HepG2 (cell line): Measurements from ENCODE around the gene MAMLD1. TPM values are rescaled to one million over a fixed set of nuclear protein-coding genes. Genes with fewer than 3 reads are reported as not detected.

Experiments
- ATAC-seq: fragments of 200-7000 bp; cut with Tn5 transposase; 3 replicates; pipeline ENCODE4 v1.9.1; 2020; ENCODE audit warnings: mild to moderate bottlenecking, moderate library complexity
- BruUV-seq: library from RNA; stranded (reverse); fragments of 400-500 nt; replicated peaks from 2 replicates; lab custom pipeline; 2021; lab: Mats Ljungman, UMichigan
- CTCF ChIA-PET: fragments of 300-600 bp; formaldehyde crosslinking; extraction: SDS; loops from one replicate; lab custom pipeline; 2021; ENCODE audit warnings: low total read pairs, inconsistent platforms, low intra/inter-chr PET ratio; lab: Yijun Ruan, JAX
- POLR2A ChIA-PET: fragments of 350-600 bp; sonication (Branson Sonifier 250); formaldehyde crosslinking; loops from one replicate; lab custom pipeline; 2020; ENCODE audit warnings: antibody characterized with exemption, inconsistent platforms; lab: Yijun Ruan, JAX
- DNase-seq: peaks from one replicate; pipeline ENCODE4 v3.0.0-alpha.2; 2015; ENCODE audit warnings: low spot score
- FAIRE-seq: peaks from 3 replicates; lab custom pipeline; 2011; peaks lifted over from hg19 to GRCh38; lab: Jason Lieb, UNC
- H2AFZ ChIP-seq: one replicate; pipeline ENCODE4 v1.6.1; 2011; ENCODE audit warnings: low read length, inconsistent platforms
- H3K27ac ChIP-seq: fragments of 300-600 bp; 3 replicates; pipeline ENCODE4 v1.8.0; 2011; ENCODE audit warnings: mixed run types, mild to moderate bottlenecking, mixed read lengths, low read length, inconsistent platforms; ENCODE audit not compliant: insufficient read depth; ENCODE audit errors: extremely low read length
- H3K27me3 ChIP-seq, 2 experiments: fragments of 200-600 bp in 1 of 2; 2 replicates in 1 of 2; 3 replicates in 1 of 2; pipeline versions ENCODE4 v1.6.0 to v1.8.0; 2011; ENCODE audit warnings: low read length in 2 of 2, mild to moderate bottlenecking in 2 of 2, moderate library complexity in 2 of 2, inconsistent platforms in 1 of 2; ENCODE audit not compliant: insufficient read depth in 2 of 2, control insufficient read depth in 1 of 2
- H3K36me3 ChIP-seq, 2 experiments: fragments of 200-600 bp in 1 of 2; replicated peaks in 1 of 2; 2 replicates in 1 of 2; 3 replicates in 1 of 2; pipeline versions ENCODE4 v1.5.1 to v1.8.0; 2011; ENCODE audit warnings: low read length in 2 of 2, inconsistent platforms in 1 of 2; ENCODE audit not compliant: insufficient read depth in 2 of 2, control insufficient read depth in 1 of 2
- H3K4me1 ChIP-seq: 2 replicates; pipeline ENCODE4 v1.5.1; 2012; ENCODE audit warnings: low read length, inconsistent platforms; ENCODE audit not compliant: insufficient read depth
- H3K4me2 ChIP-seq: 2 replicates; pipeline ENCODE4 v1.6.0; 2011; ENCODE audit warnings: low read depth, low read length, inconsistent platforms
- H3K4me3 ChIP-seq, 3 experiments: fragments of 200-600 bp in 1 of 3; sonication (generic), shearing (Covaris generic) in 1 of 3; replicated peaks in 1 of 3; 2 replicates each; pipeline ENCODE4 v1.5.1; 2011 to 2016; ENCODE audit warnings: low read length in 3 of 3, inconsistent platforms in 2 of 3, low read depth in 2 of 3, mild to moderate bottlenecking in 2 of 3, control low read depth in 1 of 3, mixed read lengths in 1 of 3; ENCODE audit not compliant: insufficient read depth in 1 of 3
- H3K79me2 ChIP-seq: one replicate; pipeline ENCODE4 v1.6.1; 2011; ENCODE audit warnings: low read length, inconsistent platforms; ENCODE audit not compliant: insufficient read depth
- H3K9ac ChIP-seq: 2 replicates; pipeline ENCODE4 v1.6.0; 2011; ENCODE audit warnings: mild to moderate bottlenecking, low read depth, low read length, inconsistent platforms; ENCODE audit not compliant: insufficient read depth
- H3K9me3 ChIP-seq: 2 replicates; pipeline ENCODE4 v1.5.1; 2012; ENCODE audit warnings: mild to moderate bottlenecking, low read length
- H4K20me1 ChIP-seq: 2 replicates; pipeline ENCODE4 v1.6.0; 2011; ENCODE audit warnings: inconsistent platforms, mild to moderate bottlenecking, low read length, moderate library complexity; ENCODE audit not compliant: insufficient read depth
- AGO1 ChIP-seq: fragments of 200-400 bp; formaldehyde crosslinking; IDR thresholded peaks from 2 replicates; pipeline ENCODE4 v1.6.1; 2017; ENCODE audit warnings: mild to moderate bottlenecking, low read depth, low read length, moderate library complexity; ENCODE audit not compliant: poor library complexity, severe bottlenecking
- ELF1 ChIP-seq: sonication (generic); formaldehyde crosslinking; IDR thresholded peaks from 2 replicates; pipeline ENCODE4 v1.4.0; 2020; ENCODE audit warnings: missing genetic modification reagents
- FOSL1 ChIP-seq: sonication (generic); formaldehyde crosslinking; IDR thresholded peaks from 2 replicates; pipeline ENCODE4 v1.9.0; 2021; ENCODE audit warnings: missing genetic modification reagents, borderline replicate concordance
- GPN1 ChIP-seq: sonication (generic); formaldehyde crosslinking; IDR thresholded peaks from 2 replicates; pipeline ENCODE4 v1.5.1; 2020; ENCODE audit warnings: missing genetic modification reagents, borderline replicate concordance
- HIVEP1 ChIP-seq: sonication (generic); formaldehyde crosslinking; IDR thresholded peaks from 2 replicates; pipeline ENCODE4 v1.4.0; 2020; ENCODE audit warnings: mild to moderate bottlenecking, missing genetic modification reagents
- PAX8 ChIP-seq: sonication (generic); formaldehyde crosslinking; IDR thresholded peaks from 2 replicates; pipeline ENCODE4 v1.8.0; 2022; ENCODE audit warnings: mild to moderate bottlenecking, missing genetic modification reagents, borderline replicate concordance
- SIX1 ChIP-seq: sonication (generic); formaldehyde crosslinking; IDR thresholded peaks from 2 replicates; pipeline ENCODE4 v1.4.0; 2020; ENCODE audit warnings: missing genetic modification reagents, borderline replicate concordance
- TCF12 ChIP-seq, 2 experiments: fragments of 450-650 bp in 1 of 2; sonication (generic) in 1 of 2; formaldehyde crosslinking in 1 of 2; IDR thresholded peaks; 2 replicates each; pipeline versions ENCODE4 v1.6.1 to v1.8.0; 2017 to 2022; ENCODE audit warnings: antibody characterized with exemption in 1 of 2, mild to moderate bottlenecking in 1 of 2, missing genetic modification reagents in 1 of 2, moderate library complexity in 1 of 2
- TRIM24 ChIP-seq: sonication (generic); formaldehyde crosslinking; IDR thresholded peaks from 2 replicates; pipeline ENCODE4 v1.8.0; 2022; ENCODE audit warnings: mild to moderate bottlenecking, missing genetic modification reagents
- TSC22D2 ChIP-seq: sonication (generic); formaldehyde crosslinking; IDR thresholded peaks from 2 replicates; pipeline ENCODE4 v1.5.1; 2020; ENCODE audit warnings: missing genetic modification reagents, mild to moderate bottlenecking, borderline replicate concordance
- ZNF160 ChIP-seq: sonication (generic); formaldehyde crosslinking; IDR thresholded peaks from 2 replicates; pipeline ENCODE4 v1.8.0; 2022; ENCODE audit warnings: mild to moderate bottlenecking, inconsistent platforms, missing genetic modification reagents
- ZNF563 ChIP-seq: sonication (generic); formaldehyde crosslinking; IDR thresholded peaks from 2 replicates; pipeline ENCODE4 v1.8.0; 2022; ENCODE audit warnings: mild to moderate bottlenecking, moderate library complexity, missing genetic modification reagents
- WGBS: methylation state at CpG from one replicate; pipeline ENCODE4 v1.1.6; 2017; ENCODE audit warnings: low lambda C conversion rate; 5-methylcytosine and 5-hydroxymethylcytosine counted together
- in situ Hi-C: cut with HindIII; loops from 2 replicates; pipeline ENCODE4 v1.10.0; 2017; ENCODE audit warnings: low pct_unique_long_range_greater_than_20kb; ENCODE audit not compliant: extremely low pct_ligation_motif_present
- intact Hi-C: fragments of 100-400 bp; cut with micrococcal nuclease; formaldehyde crosslinking; loops from one replicate; pipeline ENCODE4 v1.10.0; 2022; ENCODE audit not compliant: unreplicated experiment
- polyA plus RNA-seq, 8 experiments: library from polyadenylated mRNA; depleted of rRNA in 3 of 8; stranded (reverse) in 7 of 8; unstranded in 1 of 8; fragments of >200 nt; fragmentation: Illumina TruSeq in 4 of 8; extraction: Trizol in 4 of 8; gene quantifications; 2 replicates each; pipeline versions ENCODE4 v1.2.1 to v1.2.3, GENCODE V29; 2011 to 2016; ENCODE audit warnings: low read depth in 4 of 8, missing spikeins in 1 of 8, mixed read lengths in 1 of 8; ENCODE audit not compliant: insufficient read depth in 1 of 8
- total RNA-seq, 5 experiments: library from RNA; depleted of rRNA; stranded (reverse); fragments of >200 nt; fragmentation: Illumina TruSeq; extraction: Trizol; gene quantifications; 2 replicates each; pipeline ENCODE4 v1.2.3, GENCODE V29; 2016; ENCODE audit warnings: low read depth in 1 of 5
- TF ChIP-seq, protein P1 (sequence below): sonication (generic); formaldehyde crosslinking; IDR thresholded peaks from 2 replicates; pipeline ENCODE4 v1.9.0; 2022; ENCODE audit warnings: missing genetic modification reagents, mild to moderate bottlenecking, borderline replicate concordance
- TF ChIP-seq, protein P2 (sequence below): sonication (generic); formaldehyde crosslinking; IDR thresholded peaks from 2 replicates; pipeline ENCODE4 v1.8.0; 2022; ENCODE audit warnings: mild to moderate bottlenecking, missing genetic modification reagents, moderate library complexity
- TF ChIP-seq, protein P3 (sequence below): conservative IDR thresholded peaks from 2 replicates; pipeline ENCODE4 v1.6.1; 2018; ENCODE audit warnings: missing genetic modification reagents
- TF ChIP-seq, protein P4 (sequence below): IDR thresholded peaks from 2 replicates; pipeline ENCODE4 v1.6.1; 2016; ENCODE audit warnings: low read depth
- TF ChIP-seq, protein P5 (sequence below): sonication (generic); formaldehyde crosslinking; IDR thresholded peaks from 2 replicates; pipeline ENCODE4 v1.5.0; 2020; ENCODE audit warnings: missing genetic modification reagents, mild to moderate bottlenecking, borderline replicate concordance

Gene MAMLD1
- total and polyA plus RNA-seq, 2 of the 13 experiments (the other 11 are each of a cell fraction or from before 2014, with no cell fraction given): not detected

DNA sequence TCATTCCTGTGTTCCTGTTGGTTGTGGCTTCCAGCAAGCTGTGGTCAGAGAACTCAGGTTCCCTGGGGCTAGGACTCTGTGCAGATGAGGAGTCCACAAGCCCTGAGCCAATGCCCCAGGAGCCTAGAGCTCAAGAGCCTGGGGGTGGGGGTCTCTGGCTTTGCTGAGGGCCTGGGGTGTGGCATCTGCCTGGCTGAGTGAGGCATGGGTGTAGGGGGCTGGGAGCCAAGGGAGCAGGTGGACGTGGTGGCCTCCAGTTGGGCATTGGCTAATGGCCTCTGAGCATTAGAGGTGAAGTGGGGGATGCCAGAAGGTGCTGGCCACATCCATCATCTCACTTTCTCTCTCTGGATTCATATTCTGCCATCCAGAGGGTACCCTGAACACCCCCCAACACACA lies 5.3 kb upstream of the MAMLD1 start (continued):
- TF ChIP-seq, protein P1, sequence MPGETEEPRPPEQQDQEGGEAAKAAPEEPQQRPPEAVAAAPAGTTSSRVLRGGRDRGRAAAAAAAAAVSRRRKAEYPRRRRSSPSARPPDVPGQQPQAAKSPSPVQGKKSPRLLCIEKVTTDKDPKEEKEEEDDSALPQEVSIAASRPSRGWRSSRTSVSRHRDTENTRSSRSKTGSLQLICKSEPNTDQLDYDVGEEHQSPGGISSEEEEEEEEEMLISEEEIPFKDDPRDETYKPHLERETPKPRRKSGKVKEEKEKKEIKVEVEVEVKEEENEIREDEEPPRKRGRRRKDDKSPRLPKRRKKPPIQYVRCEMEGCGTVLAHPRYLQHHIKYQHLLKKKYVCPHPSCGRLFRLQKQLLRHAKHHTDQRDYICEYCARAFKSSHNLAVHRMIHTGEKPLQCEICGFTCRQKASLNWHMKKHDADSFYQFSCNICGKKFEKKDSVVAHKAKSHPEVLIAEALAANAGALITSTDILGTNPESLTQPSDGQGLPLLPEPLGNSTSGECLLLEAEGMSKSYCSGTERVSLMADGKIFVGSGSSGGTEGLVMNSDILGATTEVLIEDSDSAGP: no peak
- TF ChIP-seq GPN1 (CRISPR knock-in tag) (no peak), ZNF160 (CRISPR knock-in tag) (no peak), TCF12 (IDR thresholded peaks at IDR 0.05) (no peak), TCF12 (CRISPR knock-in tag; IDR thresholded peaks at IDR 0.05) (no peak), ZNF563 (no peak)
- TF ChIP-seq, protein P2, sequence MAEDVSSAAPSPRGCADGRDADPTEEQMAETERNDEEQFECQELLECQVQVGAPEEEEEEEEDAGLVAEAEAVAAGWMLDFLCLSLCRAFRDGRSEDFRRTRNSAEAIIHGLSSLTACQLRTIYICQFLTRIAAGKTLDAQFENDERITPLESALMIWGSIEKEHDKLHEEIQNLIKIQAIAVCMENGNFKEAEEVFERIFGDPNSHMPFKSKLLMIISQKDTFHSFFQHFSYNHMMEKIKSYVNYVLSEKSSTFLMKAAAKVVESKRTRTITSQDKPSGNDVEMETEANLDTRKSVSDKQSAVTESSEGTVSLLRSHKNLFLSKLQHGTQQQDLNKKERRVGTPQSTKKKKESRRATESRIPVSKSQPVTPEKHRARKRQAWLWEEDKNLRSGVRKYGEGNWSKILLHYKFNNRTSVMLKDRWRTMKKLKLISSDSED (CRISPR knock-in tag): no peak

DNA sequence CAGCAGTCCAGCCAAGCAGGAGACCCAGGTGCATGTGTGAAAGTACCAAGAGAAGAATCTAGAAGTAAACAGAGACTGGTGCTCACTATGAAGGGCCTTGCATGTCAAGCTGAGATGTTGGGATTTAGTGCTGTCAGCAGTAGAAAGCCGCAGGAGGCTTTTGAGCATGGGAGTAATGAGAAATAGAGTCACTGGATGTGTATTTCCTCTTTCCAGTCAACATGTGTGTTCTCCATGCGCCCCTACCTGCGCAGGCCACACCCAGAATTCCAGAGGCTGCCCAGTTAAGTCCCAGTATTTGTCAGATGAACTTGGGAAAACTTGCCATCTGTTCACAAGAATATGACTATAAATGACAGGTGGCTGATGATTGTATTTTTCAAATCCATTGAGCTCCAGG lies 4.5 kb upstream of the MAMLD1 start:
- intact Hi-C loops (no loop called here), in situ Hi-C loops (loop anchor here (25.0 kb wide), 1 partner anchor 396 kb away; no protein-coding TSS in a partner anchor)
- BruUV-seq: no TSS peak
- H2AFZ ChIP-seq: no peak overlapping the region
- H3K4me3 ChIP-seq: no peak overlapping the region
- ATAC-seq (no peak), FAIRE-seq (no peak), DNase-seq (no peak)
- no peak overlapping the region for H3K9ac ChIP-seq
- peaks cover 7 to 27% of the 10 kb centered on the region in 2 experiments; a peak in 4 of 5 replicates for H3K27me3 ChIP-seq
- WGBS: 5% methylated on average over 3 of the region's 3 CpGs
- H3K27ac ChIP-seq: no peak overlapping the region
- H3K36me3 ChIP-seq: no peaks in the 10 kb centered on the region
- POLR2A ChIA-PET: no interaction called here
- no peak overlapping the region for H3K4me2 ChIP-seq
- no peaks in the 10 kb centered on the region for H3K9me3 ChIP-seq
- no peaks in the 10 kb centered on the region for H3K79me2 ChIP-seq
- CTCF ChIA-PET: no interaction called here
- no peaks in the 10 kb centered on the region for H4K20me1 ChIP-seq
- peaks cover 2% of the 10 kb centered on the region; the same call in 1 of the 2 replicates for H3K4me1 ChIP-seq
- TF ChIP-seq SIX1 (CRISPR knock-in tag): no peak
- no peak for TF ChIP-seq ELF1 (CRISPR knock-in tag)
- TF ChIP-seq PAX8 (CRISPR knock-in tag): no peak
- no peak for TF ChIP-seq AGO1
- TF ChIP-seq, protein P3, sequence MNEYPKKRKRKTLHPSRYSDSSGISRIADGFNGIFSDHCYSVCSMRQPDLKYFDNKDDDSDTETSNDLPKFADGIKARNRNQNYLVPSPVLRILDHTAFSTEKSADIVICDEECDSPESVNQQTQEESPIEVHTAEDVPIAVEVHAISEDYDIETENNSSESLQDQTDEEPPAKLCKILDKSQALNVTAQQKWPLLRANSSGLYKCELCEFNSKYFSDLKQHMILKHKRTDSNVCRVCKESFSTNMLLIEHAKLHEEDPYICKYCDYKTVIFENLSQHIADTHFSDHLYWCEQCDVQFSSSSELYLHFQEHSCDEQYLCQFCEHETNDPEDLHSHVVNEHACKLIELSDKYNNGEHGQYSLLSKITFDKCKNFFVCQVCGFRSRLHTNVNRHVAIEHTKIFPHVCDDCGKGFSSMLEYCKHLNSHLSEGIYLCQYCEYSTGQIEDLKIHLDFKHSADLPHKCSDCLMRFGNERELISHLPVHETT (CRISPR knock-in tag): no peak
- TF ChIP-seq FOSL1 (CRISPR knock-in tag): no peak
- no peak for TF ChIP-seq TRIM24 (CRISPR knock-in tag)
- no peak for TF ChIP-seq HIVEP1 (CRISPR knock-in tag)
- TF ChIP-seq TSC22D2: no peak
- TF ChIP-seq, protein P4, sequence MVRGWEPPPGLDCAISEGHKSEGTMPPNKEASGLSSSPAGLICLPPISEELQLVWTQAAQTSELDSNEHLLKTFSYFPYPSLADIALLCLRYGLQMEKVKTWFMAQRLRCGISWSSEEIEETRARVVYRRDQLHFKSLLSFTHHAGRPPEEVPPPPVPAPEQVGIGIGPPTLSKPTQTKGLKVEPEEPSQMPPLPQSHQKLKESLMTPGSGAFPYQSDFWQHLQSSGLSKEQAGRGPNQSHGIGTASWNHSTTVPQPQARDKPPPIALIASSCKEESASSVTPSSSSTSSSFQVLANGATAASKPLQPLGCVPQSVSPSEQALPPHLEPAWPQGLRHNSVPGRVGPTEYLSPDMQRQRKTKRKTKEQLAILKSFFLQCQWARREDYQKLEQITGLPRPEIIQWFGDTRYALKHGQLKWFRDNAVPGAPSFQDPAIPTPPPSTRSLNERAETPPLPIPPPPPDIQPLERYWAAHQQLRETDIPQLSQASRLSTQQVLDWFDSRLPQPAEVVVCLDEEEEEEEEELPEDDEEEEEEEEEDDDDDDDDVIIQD (CRISPR knock-in tag): no peak
- TF ChIP-seq, protein P5, sequence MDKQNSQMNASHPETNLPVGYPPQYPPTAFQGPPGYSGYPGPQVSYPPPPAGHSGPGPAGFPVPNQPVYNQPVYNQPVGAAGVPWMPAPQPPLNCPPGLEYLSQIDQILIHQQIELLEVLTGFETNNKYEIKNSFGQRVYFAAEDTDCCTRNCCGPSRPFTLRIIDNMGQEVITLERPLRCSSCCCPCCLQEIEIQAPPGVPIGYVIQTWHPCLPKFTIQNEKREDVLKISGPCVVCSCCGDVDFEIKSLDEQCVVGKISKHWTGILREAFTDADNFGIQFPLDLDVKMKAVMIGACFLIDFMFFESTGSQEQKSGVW (CRISPR knock-in tag): no peak
